Liver (tissue), 9 donors: ENCODE results near the gene NKIRAS1. TPM values are rescaled to one million over a fixed set of nuclear protein-coding genes. Genes with fewer than 3 reads are reported as not detected.

Source experiments
- DNase-seq: peaks from one replicate; pipeline ENCODE4 v3.0.0-alpha.2; 2017; ENCODE audit warnings: low spot score
- H3K27ac ChIP-seq, 2 donors: one replicate each; pipeline ENCODE4 v1.7.0; 2013; ENCODE audit warnings: inconsistent platforms in 2 of 2, low read length in 2 of 2, control low read depth in 1 of 2, low read depth in 1 of 2, mild to moderate bottlenecking in 1 of 2
- H3K27me3 ChIP-seq, 4 donors: one replicate each; pipeline versions ENCODE4 v1.6.1 to v1.7.0; 2013; ENCODE audit warnings: low read length in 3 of 4, inconsistent platforms in 1 of 4, mild to moderate bottlenecking in 1 of 4, moderate library complexity in 1 of 4; ENCODE audit not compliant: control insufficient read depth in 4 of 4, insufficient read depth in 4 of 4
- H3K36me3 ChIP-seq, 4 donors: one replicate each; pipeline versions ENCODE4 v1.6.1 to v1.7.0; 2013; ENCODE audit warnings: low read length in 3 of 4, mild to moderate bottlenecking in 3 of 4, low read depth in 1 of 4, moderate library complexity in 1 of 4; ENCODE audit not compliant: control insufficient read depth in 4 of 4, insufficient read depth in 3 of 4
- H3K4me1 ChIP-seq, 4 donors: one replicate each; pipeline versions ENCODE4 v1.6.1 to v1.7.0; 2013; ENCODE audit warnings: low read length in 3 of 4, mild to moderate bottlenecking in 3 of 4, moderate library complexity in 1 of 4; ENCODE audit not compliant: control insufficient read depth in 4 of 4, insufficient read depth in 4 of 4
- H3K4me3 ChIP-seq, 3 donors: one replicate each; pipeline versions ENCODE4 v1.6.1 to v1.7.0; 2013; ENCODE audit warnings: low read length in 3 of 3, control low read depth in 1 of 3, low read depth in 1 of 3, mild to moderate bottlenecking in 1 of 3
- H3K9ac ChIP-seq, 2 donors: one replicate each; pipeline ENCODE4 v1.7.0; 2013; ENCODE audit warnings: low read length in 2 of 2, mild to moderate bottlenecking in 2 of 2, moderate library complexity in 2 of 2, control low read depth in 1 of 2, low read depth in 1 of 2
- H3K9me3 ChIP-seq, 4 donors: one replicate each; pipeline versions ENCODE4 v1.6.1 to v1.7.0; 2013; ENCODE audit warnings: low read length in 3 of 4; ENCODE audit not compliant: control insufficient read depth in 4 of 4
- FOXA2 ChIP-seq: IDR thresholded peaks from 2 replicates; pipeline ENCODE4 v1.6.1; 2016; ENCODE audit warnings: antibody characterized with exemption
- HNF4A ChIP-seq, 2 donors: conservative IDR thresholded peaks; 2 replicates each; pipeline ENCODE4 v1.6.1; 2016; ENCODE audit warnings: antibody characterized with exemption in 2 of 2, mild to moderate bottlenecking in 2 of 2
- HNF4G ChIP-seq: IDR thresholded peaks from 2 replicates; pipeline ENCODE4 v1.6.1; 2016; ENCODE audit warnings: antibody characterized with exemption
- JUND ChIP-seq, 2 donors: IDR thresholded peaks; 2 replicates each; pipeline ENCODE4 v1.6.1; 2016; ENCODE audit warnings: antibody characterized with exemption in 2 of 2
- RXRA ChIP-seq, 2 donors: IDR thresholded peaks; 2 replicates each; pipeline ENCODE4 v1.6.1; 2017 to 2018; ENCODE audit warnings: antibody characterized with exemption in 2 of 2, mild to moderate bottlenecking in 1 of 2
- SP1 ChIP-seq: IDR thresholded peaks from 2 replicates; pipeline ENCODE4 v1.6.1; 2018; ENCODE audit warnings: antibody characterized with exemption, mild to moderate bottlenecking
- TAF1 ChIP-seq: conservative IDR thresholded peaks from 2 replicates; pipeline ENCODE4 v1.6.1; 2016; ENCODE audit warnings: antibody characterized with exemption, mild to moderate bottlenecking
- WGBS: extraction: QIAGEN DNeasy Blood & Tissue Kit; methylation state at CpG from one replicate; pipeline ENCODE4 v1.1.7; 2013; 5-methylcytosine and 5-hydroxymethylcytosine counted together
- polyA plus RNA-seq, 2 donors: library from polyadenylated mRNA; stranded (reverse) in 1 of 2; unstranded in 1 of 2; fragments of 200-250 nt in 1 of 2; fragments of >200 nt in 1 of 2; fragmentation: Nextera tagmentation in 1 of 2; extraction: Ambion mirVana in 1 of 2; gene quantifications; one replicate each; pipeline versions ENCODE4 v1.2.1 to v1.2.3, GENCODE V29; 2013 to 2015
- total RNA-seq, 2 donors: library from RNA; depleted of rRNA; stranded (reverse); fragments of >200 nt; gene quantifications; one replicate each; pipeline ENCODE4 v1.2.3, GENCODE V29; 2014
- TF ChIP-seq, protein P1 (sequence below): IDR thresholded peaks from 2 replicates; pipeline ENCODE4 v1.6.1; 2016; ENCODE audit warnings: antibody characterized with exemption
- TF ChIP-seq, protein P2 (sequence below): IDR thresholded peaks from 2 replicates; pipeline ENCODE4 v1.6.1; 2016; ENCODE audit warnings: antibody characterized with exemption
- TF ChIP-seq, protein P3 (sequence below): fragments of 150-350 bp; IDR thresholded peaks from 2 replicates; pipeline ENCODE4 v1.5.1; 2017; ENCODE audit warnings: improper control_type of control experiment, low read depth, low read length; ENCODE audit not compliant: missing input control
- TF ChIP-seq, protein P4 (sequence below): IDR thresholded peaks from 2 replicates; pipeline ENCODE4 v1.6.1; 2016; ENCODE audit warnings: antibody characterized with exemption, mild to moderate bottlenecking
- TF ChIP-seq, protein P5 (sequence below): IDR thresholded peaks from 2 replicates; pipeline ENCODE4 v1.6.1; 2016; ENCODE audit warnings: antibody characterized with exemption
- donor health status: healthy.
- donor health status: healthy.
- donor health status: healthy.
- donor health status: healthy.
- donor health status: healthy.

The NKIRAS1 gene
- total and polyA plus RNA-seq, 4 donors = 4.6 to 12.6 (median 8.4) TPM

DNA sequence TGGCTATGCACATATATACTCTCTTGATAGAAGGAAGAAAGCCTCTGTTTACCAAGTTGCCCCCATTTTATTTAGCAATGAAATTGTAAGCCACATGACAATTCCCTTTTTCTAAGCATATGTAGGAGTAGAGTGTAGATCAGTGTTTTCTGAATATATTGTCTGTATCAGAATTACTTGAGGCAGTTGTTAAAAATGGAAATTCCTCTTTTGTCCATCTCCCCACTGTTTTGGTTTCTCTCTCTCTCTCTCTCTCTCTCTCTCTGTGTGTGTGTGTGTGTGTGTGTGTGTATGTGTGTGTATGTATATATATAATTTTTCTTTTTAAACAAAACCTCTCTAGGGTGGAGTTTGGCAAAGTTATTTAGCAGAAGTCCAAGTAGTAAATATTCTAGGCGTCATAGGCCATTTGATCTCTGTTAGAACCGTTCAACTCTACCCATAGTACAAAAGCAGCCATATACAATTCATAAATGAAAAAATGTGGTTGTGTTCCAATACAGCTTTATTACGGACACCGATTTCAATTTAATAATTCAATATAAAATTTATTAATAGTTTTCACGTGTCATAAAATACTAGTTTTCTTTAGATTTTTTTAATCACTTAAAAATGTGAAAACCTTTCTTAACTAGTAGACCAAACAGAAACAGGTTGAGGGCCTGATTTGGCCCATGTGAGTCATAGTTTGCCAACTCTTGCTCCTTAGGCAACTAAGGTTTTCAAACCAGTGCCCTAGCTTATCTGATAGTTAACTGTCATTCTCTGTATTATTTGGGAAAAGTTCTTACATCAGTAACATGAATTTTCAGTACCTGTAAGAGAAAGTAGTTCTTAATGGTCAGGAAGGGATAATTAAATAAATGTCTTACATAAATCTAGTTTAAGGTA, 71.2 kb downstream of the NKIRAS1 start:
- no peak for TF ChIP-seq JUND (IDR thresholded peaks at IDR 0.05)
- TF ChIP-seq, protein P1, sequence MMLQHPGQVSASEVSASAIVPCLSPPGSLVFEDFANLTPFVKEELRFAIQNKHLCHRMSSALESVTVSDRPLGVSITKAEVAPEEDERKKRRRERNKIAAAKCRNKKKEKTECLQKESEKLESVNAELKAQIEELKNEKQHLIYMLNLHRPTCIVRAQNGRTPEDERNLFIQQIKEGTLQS = no peak
- TF ChIP-seq, protein P2, sequence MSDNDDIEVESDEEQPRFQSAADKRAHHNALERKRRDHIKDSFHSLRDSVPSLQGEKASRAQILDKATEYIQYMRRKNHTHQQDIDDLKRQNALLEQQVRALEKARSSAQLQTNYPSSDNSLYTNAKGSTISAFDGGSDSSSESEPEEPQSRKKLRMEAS = no peak
- no peak for TF ChIP-seq SP1
- no peak for TF ChIP-seq HNF4G
- TF ChIP-seq, protein P3, sequence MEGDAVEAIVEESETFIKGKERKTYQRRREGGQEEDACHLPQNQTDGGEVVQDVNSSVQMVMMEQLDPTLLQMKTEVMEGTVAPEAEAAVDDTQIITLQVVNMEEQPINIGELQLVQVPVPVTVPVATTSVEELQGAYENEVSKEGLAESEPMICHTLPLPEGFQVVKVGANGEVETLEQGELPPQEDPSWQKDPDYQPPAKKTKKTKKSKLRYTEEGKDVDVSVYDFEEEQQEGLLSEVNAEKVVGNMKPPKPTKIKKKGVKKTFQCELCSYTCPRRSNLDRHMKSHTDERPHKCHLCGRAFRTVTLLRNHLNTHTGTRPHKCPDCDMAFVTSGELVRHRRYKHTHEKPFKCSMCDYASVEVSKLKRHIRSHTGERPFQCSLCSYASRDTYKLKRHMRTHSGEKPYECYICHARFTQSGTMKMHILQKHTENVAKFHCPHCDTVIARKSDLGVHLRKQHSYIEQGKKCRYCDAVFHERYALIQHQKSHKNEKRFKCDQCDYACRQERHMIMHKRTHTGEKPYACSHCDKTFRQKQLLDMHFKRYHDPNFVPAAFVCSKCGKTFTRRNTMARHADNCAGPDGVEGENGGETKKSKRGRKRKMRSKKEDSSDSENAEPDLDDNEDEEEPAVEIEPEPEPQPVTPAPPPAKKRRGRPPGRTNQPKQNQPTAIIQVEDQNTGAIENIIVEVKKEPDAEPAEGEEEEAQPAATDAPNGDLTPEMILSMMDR = no peak
- TF ChIP-seq RXRA (IDR thresholded peaks at IDR 0.05) = no peak
- no peak for TF ChIP-seq FOXA2
- TF ChIP-seq, protein P4, sequence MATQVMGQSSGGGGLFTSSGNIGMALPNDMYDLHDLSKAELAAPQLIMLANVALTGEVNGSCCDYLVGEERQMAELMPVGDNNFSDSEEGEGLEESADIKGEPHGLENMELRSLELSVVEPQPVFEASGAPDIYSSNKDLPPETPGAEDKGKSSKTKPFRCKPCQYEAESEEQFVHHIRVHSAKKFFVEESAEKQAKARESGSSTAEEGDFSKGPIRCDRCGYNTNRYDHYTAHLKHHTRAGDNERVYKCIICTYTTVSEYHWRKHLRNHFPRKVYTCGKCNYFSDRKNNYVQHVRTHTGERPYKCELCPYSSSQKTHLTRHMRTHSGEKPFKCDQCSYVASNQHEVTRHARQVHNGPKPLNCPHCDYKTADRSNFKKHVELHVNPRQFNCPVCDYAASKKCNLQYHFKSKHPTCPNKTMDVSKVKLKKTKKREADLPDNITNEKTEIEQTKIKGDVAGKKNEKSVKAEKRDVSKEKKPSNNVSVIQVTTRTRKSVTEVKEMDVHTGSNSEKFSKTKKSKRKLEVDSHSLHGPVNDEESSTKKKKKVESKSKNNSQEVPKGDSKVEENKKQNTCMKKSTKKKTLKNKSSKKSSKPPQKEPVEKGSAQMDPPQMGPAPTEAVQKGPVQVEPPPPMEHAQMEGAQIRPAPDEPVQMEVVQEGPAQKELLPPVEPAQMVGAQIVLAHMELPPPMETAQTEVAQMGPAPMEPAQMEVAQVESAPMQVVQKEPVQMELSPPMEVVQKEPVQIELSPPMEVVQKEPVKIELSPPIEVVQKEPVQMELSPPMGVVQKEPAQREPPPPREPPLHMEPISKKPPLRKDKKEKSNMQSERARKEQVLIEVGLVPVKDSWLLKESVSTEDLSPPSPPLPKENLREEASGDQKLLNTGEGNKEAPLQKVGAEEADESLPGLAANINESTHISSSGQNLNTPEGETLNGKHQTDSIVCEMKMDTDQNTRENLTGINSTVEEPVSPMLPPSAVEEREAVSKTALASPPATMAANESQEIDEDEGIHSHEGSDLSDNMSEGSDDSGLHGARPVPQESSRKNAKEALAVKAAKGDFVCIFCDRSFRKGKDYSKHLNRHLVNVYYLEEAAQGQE = no peak
- TF ChIP-seq, protein P5, sequence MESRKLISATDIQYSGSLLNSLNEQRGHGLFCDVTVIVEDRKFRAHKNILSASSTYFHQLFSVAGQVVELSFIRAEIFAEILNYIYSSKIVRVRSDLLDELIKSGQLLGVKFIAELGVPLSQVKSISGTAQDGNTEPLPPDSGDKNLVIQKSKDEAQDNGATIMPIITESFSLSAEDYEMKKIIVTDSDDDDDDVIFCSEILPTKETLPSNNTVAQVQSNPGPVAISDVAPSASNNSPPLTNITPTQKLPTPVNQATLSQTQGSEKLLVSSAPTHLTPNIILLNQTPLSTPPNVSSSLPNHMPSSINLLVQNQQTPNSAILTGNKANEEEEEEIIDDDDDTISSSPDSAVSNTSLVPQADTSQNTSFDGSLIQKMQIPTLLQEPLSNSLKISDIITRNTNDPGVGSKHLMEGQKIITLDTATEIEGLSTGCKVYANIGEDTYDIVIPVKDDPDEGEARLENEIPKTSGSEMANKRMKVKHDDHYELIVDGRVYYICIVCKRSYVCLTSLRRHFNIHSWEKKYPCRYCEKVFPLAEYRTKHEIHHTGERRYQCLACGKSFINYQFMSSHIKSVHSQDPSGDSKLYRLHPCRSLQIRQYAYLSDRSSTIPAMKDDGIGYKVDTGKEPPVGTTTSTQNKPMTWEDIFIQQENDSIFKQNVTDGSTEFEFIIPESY = no peak
- no peak for TF ChIP-seq HNF4A (conservative IDR thresholded peaks at IDR 0.05)
- TF ChIP-seq TAF1 = no peak
- no peak overlapping the region for H3K9ac ChIP-seq
- no peak overlapping the region for H3K27ac ChIP-seq
- no peak for DNase-seq
- no peak overlapping the region for H3K4me3 ChIP-seq
- H3K27me3 ChIP-seq = no peaks in the 10 kb centered on the region
- no peaks in the 10 kb centered on the region for H3K4me1 ChIP-seq
- H3K36me3 ChIP-seq = peaks cover 0 to 2% (median 0%) of the 10 kb centered on the region in 4 donors
- WGBS = 95% methylated on average over 5 of the region's 5 CpGs
- H3K9me3 ChIP-seq = no peaks in the 10 kb centered on the region

DNA sequence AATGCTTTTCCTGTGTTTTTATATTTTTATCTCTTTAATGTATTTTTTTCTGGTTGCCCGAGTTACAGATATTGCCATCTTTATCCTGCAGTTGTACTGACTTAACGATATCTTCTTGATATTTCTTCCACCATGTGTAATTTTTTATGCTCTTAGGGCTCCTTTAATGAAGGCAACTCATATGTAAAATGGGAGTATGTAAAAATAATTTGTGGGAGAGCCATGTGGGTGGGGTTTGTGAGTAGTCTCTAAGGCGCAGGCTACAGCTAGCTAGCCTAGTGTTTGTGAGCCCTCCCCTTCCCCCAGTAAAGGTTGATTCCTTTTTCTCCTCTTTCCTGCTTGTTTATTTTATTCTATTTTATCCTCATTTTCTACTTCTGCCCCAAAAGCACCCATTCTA, 72.9 kb downstream of the NKIRAS1 start:
- Histone ChIP-seq H3K9me3 (no peaks in the 10 kb centered on the region), H3K27me3 (no peaks in the 10 kb centered on the region), H3K27ac (no peak overlapping the region), H3K9ac (no peak overlapping the region), H3K4me1 (no peaks in the 10 kb centered on the region), H3K4me3 (no peak overlapping the region), H3K36me3 (peaks cover 0 to 2% (median 0%) of the 10 kb centered on the region in 4 donors)
- TF ChIP-seq TAF1 = no peak
- DNase-seq = no peak
- WGBS = 92% methylated on average over 3 of the region's 3 CpGs

Other genes with a start within 250 kb of the NKIRAS1 start
- gene UBE2E1, start 111.0 kb downstream of the NKIRAS1 start, total RNA-seq = 10 to 100 TPM; 26.6 to 31.8 TPM
- gene UBE2E1, start 111.0 kb downstream of the NKIRAS1 start, polyA plus RNA-seq = 10 to 100 TPM in 1 of 2 donors, 1 to 10 TPM in 1; 6.6 to 24.2 TPM
- 1,000 to 10,000 TPM in 1 of 2 donors, 100 to 1,000 TPM in 1; 867 to 1,242 TPM for gene RPL15, start 142 bp upstream of the NKIRAS1 start, total RNA-seq
- gene RPL15, start 142 bp upstream of the NKIRAS1 start, polyA plus RNA-seq = 1,000 to 10,000 TPM in 1 of 2 donors, 100 to 1,000 TPM in 1; 604 to 1,364 TPM
- gene NR1D2, start 28.3 kb upstream of the NKIRAS1 start, total RNA-seq = 10 to 100 TPM in 1 of 2 donors, 1 to 10 TPM in 1; 8.8 to 25.5 TPM
- gene NR1D2, start 28.3 kb upstream of the NKIRAS1 start, polyA plus RNA-seq = 1 to 10 TPM; 7.3 to 9.7 TPM